Measurements from ENCODE around the gene R3HDM4.

DNA sequence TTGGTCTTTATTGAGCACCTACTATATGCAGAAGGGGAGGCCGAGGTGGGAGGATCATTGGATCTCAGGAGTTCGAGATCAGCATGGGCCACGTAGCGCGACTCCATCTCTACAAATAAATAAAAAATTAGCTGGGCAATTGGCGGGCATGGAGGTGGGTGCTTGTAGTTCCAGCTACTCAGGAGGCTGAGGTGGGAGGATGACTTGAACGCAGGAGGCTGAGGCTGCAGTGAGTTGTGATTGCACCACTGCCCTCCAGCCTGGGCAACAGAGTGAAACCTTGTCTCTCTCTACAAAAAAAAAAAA lies 49.8 kb downstream of the R3HDM4 start:
- TF ChIP-seq CTCF (IDR thresholded peaks at IDR 0.05) (no peak), POLR2A (IDR thresholded peaks at IDR 0.05) (no peak)
